ENCODE results near the gene WFIKKN1.

WFIKKN1 gene

DNA sequence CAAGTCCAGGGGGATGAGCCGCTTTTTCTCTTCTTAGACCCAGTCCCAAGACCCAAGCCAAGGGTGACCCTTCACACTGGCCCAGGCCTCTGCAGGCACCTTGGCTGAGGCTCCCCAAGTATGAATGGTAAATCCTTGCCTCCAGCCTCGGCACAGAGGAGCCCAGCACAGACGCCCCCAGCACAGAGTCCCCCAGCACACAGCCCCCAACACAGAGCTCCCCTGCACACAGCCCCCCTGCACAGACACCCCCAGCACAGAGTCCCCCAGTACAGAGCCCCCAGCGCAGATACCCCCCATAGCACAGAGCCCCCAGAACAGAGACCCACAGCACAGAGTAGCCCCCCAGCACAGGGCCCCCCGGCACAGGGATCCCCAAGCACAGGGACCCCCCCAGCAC is 9.8 kb downstream of the WFIKKN1 start:
- no peak overlapping the region for H2AK5ac ChIP-seq (ENCODE audit: low read length)
- H4K91ac ChIP-seq (ENCODE audit: low read depth, low read length), result peak overlapping the region; percentile 7
- no peak overlapping the region for H3K9ac ChIP-seq (ENCODE audit: low read length)
- no peak overlapping the region for H3K27ac ChIP-seq (ENCODE audit: low read depth, low read length)
- no peak overlapping the region for H2BK5ac ChIP-seq (ENCODE audit: low read depth, low read length, poor library complexity)
- no peak overlapping the region for H3K23ac ChIP-seq (ENCODE audit: low read length)
- no peaks in the 10 kb centered on the region for H3K36me3 ChIP-seq (ENCODE audit: control insufficient read depth in 1 of 2, insufficient read depth in 2 of 2, low read length in 2 of 2)
- WGBS (ENCODE audit: extremely low coverage, insufficient coverage, insufficient read length), result no CpG with 5 or more reads among the region's 5 CpGs
- H3K4ac ChIP-seq (ENCODE audit: low read depth, low read length), result no peak overlapping the region
- H3K79me2 ChIP-seq (ENCODE audit: control insufficient read depth, insufficient read depth, low read length, poor library complexity), result peaks cover 12% of the 10 kb centered on the region
- no peak overlapping the region for H3K18ac ChIP-seq (ENCODE audit: low read length)
- peaks cover 23% of the 10 kb centered on the region for H3K79me1 ChIP-seq (ENCODE audit: low read length)
- H2AFZ ChIP-seq (ENCODE audit: insufficient read depth, low read length, poor library complexity), result no peak overlapping the region
- no peak overlapping the region for H3K14ac ChIP-seq (ENCODE audit: low read length)
- no peak overlapping the region for H2BK120ac ChIP-seq (ENCODE audit: insufficient read depth, low read length, poor library complexity)
- H3K4me1 ChIP-seq (ENCODE audit: control insufficient read depth in 1 of 2, insufficient read depth in 2 of 2, low read length in 2 of 2), result peaks cover 16 to 25% of the 10 kb centered on the region in 2 experiments
- H3K4me2 ChIP-seq (ENCODE audit: low read length), result no peak overlapping the region
- no peak overlapping the region for H2BK12ac ChIP-seq (ENCODE audit: low read length)
- no peaks in the 10 kb centered on the region for H3K27me3 ChIP-seq (ENCODE audit: insufficient read depth, low read length)
- no peak overlapping the region for H3K4me3 ChIP-seq (ENCODE audit: low read depth, low read length)
- no peak for DNase-seq
- no peak overlapping the region for H4K12ac ChIP-seq (ENCODE audit: low read depth, low read length)
- H4K8ac ChIP-seq (ENCODE audit: low read depth, low read length), result no peak overlapping the region
- H3K9me3 ChIP-seq (ENCODE audit: insufficient read depth, low read depth, low read length), result peaks cover 1% of the 10 kb centered on the region

DNA sequence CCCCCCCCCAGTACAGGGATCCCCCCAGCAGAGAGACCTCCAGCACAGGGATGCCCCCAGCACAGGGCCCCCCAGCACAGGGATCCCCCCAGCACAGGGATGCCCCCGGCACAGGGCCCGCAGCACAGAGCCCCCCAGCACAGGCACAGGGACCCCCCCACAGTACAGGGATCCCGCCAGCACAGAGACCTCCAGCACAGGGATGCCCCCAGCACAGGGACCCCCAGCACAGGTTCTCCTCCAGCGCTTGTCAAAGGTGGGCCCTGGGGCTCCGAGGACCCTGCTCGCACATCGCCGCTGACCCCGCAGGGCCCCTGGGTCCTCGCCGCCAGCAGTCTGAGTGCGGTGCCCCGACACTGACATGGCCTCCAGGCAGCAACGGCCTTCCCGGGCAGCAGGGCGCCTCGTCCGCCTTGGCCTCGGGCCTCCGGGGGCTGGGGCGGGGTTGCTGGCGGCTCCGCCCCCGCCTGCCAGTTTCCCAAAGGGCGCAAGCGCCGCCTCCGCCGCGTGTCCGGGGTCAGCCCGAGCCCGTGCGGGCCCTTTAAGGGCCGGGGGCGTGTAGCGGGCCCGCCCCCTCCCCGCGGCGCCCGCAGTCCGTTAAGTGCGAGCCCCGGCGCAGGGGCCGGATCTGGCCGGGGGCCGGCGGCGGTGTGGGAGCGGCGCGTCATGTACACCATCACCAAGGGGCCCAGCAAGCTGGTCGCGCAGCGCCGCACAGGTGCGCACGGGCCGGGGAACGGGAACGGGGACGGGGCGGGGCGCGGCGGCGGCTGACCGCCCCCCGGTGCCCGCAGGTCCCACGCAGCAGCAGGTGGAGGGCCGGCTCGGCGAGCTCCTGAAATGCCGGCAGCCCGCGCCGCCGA is 10.8 kb downstream of the WFIKKN1 start, which contains the start of gene MCRIP2:
Gene MCRIP2 (plus strand): TSS at position 503 of the 863 bp plus-strand sequence. CDS start 164 bp downstream, at position 667.
- no peaks in the 10 kb centered on the region for H3K27me3 ChIP-seq (ENCODE audit: insufficient read depth, low read length)
- peak within 1 kb of the TSS; percentile 47 for H3K9ac ChIP-seq (ENCODE audit: low read length)
- peaks cover 17% of the 10 kb centered on the region for H3K79me1 ChIP-seq (ENCODE audit: low read length)

DNA sequence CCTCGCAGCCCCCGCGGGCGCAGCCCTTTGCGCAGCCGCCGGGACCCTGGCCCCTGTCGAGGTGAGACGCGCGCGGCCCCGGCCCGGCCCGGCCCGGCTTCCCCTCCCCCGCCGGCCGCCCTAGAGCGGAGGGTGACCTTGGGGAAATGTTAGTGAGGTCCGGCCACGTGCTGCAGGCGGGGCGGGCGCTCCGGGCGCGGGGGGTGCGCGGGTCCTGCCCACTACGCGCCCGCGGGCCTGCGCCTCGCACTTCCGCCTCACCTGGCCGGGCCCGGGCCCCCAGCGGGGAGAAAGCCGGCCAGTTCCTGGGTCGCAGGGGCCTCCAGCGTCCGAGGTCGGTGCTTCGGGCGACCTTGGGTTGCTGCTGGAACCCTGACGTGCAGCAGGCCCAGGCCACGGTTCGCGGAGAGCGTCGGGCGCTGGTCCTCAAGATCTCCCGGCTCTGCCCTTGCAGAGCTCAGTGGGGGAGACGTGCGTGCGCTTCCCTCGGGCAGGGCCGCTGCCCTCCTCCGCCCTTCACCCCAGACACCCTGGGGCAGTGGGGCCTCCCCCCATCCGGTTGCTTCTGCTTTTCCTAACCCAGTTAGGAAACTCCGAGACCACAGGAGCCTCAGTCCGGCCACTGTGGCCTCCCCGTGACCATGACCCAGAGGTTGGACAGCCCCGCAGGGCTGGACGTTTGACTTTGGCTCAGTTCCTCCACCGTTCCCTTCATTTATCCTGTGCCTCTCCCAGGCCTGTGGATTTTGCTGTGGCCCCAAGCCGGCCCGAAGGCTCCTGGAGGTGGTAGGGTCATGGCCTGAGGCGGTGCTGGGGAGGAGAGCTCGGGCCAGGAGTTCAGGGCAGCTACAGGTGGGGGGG is 11.6 kb downstream of the WFIKKN1 start:
- H4K91ac ChIP-seq (ENCODE audit: low read depth, low read length), result peak overlapping the region; percentile 65
- H3K9ac ChIP-seq (ENCODE audit: low read length), result no peak overlapping the region
- DNase-seq, result peak; percentile 50 to 57
- H3K4me1 ChIP-seq (ENCODE audit: control insufficient read depth in 1 of 2, insufficient read depth in 2 of 2, low read length in 2 of 2), result peaks cover 16 to 31% of the 10 kb centered on the region in 2 experiments
- peak overlapping the region; percentile 10 for H2AK5ac ChIP-seq (ENCODE audit: low read length)
- H2AFZ ChIP-seq (ENCODE audit: insufficient read depth, low read length, poor library complexity), result peak overlapping the region; percentile 78
- peak overlapping the region; percentile 76 for H3K4me3 ChIP-seq (ENCODE audit: low read depth, low read length)
- peak overlapping the region; percentile 39 for H4K12ac ChIP-seq (ENCODE audit: low read depth, low read length)
- H2BK120ac ChIP-seq (ENCODE audit: insufficient read depth, low read length, poor library complexity), result peak overlapping the region; percentile 16
- H3K36me3 ChIP-seq (ENCODE audit: control insufficient read depth in 1 of 2, insufficient read depth in 2 of 2, low read length in 2 of 2), result peaks cover 0 to 4% of the 10 kb centered on the region in 2 experiments
- peaks cover 1% of the 10 kb centered on the region for H3K9me3 ChIP-seq (ENCODE audit: insufficient read depth, low read depth, low read length)
- H3K23ac ChIP-seq (ENCODE audit: low read length), result no peak overlapping the region
- peak overlapping the region; percentile 57 for H4K8ac ChIP-seq (ENCODE audit: low read depth, low read length)
- no CpG with 5 or more reads among the region's 72 CpGs for WGBS (ENCODE audit: extremely low coverage, insufficient coverage, insufficient read length)
- peaks cover 12% of the 10 kb centered on the region for H3K79me1 ChIP-seq (ENCODE audit: low read length)
- peak overlapping the region; percentile 9 for H2BK12ac ChIP-seq (ENCODE audit: low read length)
- no peak overlapping the region for H2BK5ac ChIP-seq (ENCODE audit: low read depth, low read length, poor library complexity)
- H3K27me3 ChIP-seq (ENCODE audit: insufficient read depth, low read length), result no peaks in the 10 kb centered on the region
- H3K4me2 ChIP-seq (ENCODE audit: low read length), result peak overlapping the region; percentile 72
- H3K79me2 ChIP-seq (ENCODE audit: control insufficient read depth, insufficient read depth, low read length, poor library complexity), result peaks cover 5% of the 10 kb centered on the region
- H3K18ac ChIP-seq (ENCODE audit: low read length), result peak overlapping the region; percentile 23
- H3K14ac ChIP-seq (ENCODE audit: low read length), result peak overlapping the region; percentile 51
- no peak overlapping the region for H3K27ac ChIP-seq (ENCODE audit: low read depth, low read length)
- H3K4ac ChIP-seq (ENCODE audit: low read depth, low read length), result peak overlapping the region; percentile 3

More for the DNA sequence above, 10.8 kb downstream of the WFIKKN1 start, which contains the start of gene MCRIP2:
- Histone ChIP-seq H2BK12ac (ENCODE audit: low read length) (peak within 1 kb of the TSS; percentile 42), H3K4me2 (ENCODE audit: low read length) (peak within 1 kb of the TSS; percentile 72), H2BK120ac (ENCODE audit: insufficient read depth, low read length, poor library complexity) (peak within 1 kb of the TSS; percentile 18), H3K4ac (ENCODE audit: low read depth, low read length) (peak within 1 kb of the TSS; percentile 80), H3K4me1 (ENCODE audit: control insufficient read depth in 1 of 2, insufficient read depth in 2 of 2, low read length in 2 of 2) (peaks cover 16 to 33% of the 10 kb centered on the region in 2 experiments), H2AK5ac (ENCODE audit: low read length) (peak within 1 kb of the TSS; percentile 7), H3K27ac (ENCODE audit: low read depth, low read length) (no peak within 1 kb of the TSS), H3K9me3 (ENCODE audit: insufficient read depth, low read depth, low read length) (peaks cover 1% of the 10 kb centered on the region), H3K79me2 (ENCODE audit: control insufficient read depth, insufficient read depth, low read length, poor library complexity) (peaks cover 7% of the 10 kb centered on the region), H4K12ac (ENCODE audit: low read depth, low read length) (peak within 1 kb of the TSS; percentile 46), H2AFZ (ENCODE audit: insufficient read depth, low read length, poor library complexity) (peak within 1 kb of the TSS; percentile 78), H3K14ac (ENCODE audit: low read length) (peak within 1 kb of the TSS; percentile 54), H3K4me3 (ENCODE audit: low read depth, low read length) (peak within 1 kb of the TSS; percentile 76), H3K23ac (ENCODE audit: low read length) (no peak within 1 kb of the TSS), H4K8ac (ENCODE audit: low read depth, low read length) (peak within 1 kb of the TSS; percentile 80), H2BK5ac (ENCODE audit: low read depth, low read length, poor library complexity) (peak within 1 kb of the TSS; percentile 64), H3K36me3 (ENCODE audit: control insufficient read depth in 1 of 2, insufficient read depth in 2 of 2, low read length in 2 of 2) (no peaks in the 10 kb centered on the region), H3K18ac (ENCODE audit: low read length) (peak within 1 kb of the TSS; percentile 40), H4K91ac (ENCODE audit: low read depth, low read length) (peak within 1 kb of the TSS; percentile 65)
- WGBS (ENCODE audit: extremely low coverage, insufficient coverage, insufficient read length), result no CpG with 5 or more reads among the region's 81 CpGs
- peak; percentile 79 to 80 for DNase-seq

DNA sequence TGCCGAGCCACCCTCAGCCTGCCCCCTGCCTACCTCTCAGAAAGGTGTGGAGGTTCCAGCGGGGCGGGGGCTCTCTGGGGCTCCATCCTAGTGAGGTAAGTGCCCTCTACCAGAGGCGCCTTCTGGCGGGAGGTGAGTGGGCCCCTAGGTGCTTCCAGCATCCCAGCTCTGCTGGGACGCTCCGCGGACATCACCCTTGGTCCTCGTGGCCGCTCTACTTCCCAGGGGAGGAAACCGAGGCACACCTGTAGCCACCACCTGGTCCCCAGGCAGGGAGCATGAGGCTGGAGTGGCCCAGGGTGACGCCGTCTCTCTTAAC is 12.2 kb downstream of the WFIKKN1 start:
- Histone ChIP-seq H2BK120ac (ENCODE audit: insufficient read depth, low read length, poor library complexity) (no peak overlapping the region), H3K14ac (ENCODE audit: low read length) (no peak overlapping the region), H3K4me1 (ENCODE audit: control insufficient read depth in 1 of 2, insufficient read depth in 2 of 2, low read length in 2 of 2) (peaks cover 14 to 29% of the 10 kb centered on the region in 2 experiments), H2BK12ac (ENCODE audit: low read length) (peak overlapping the region; percentile 9), H4K12ac (ENCODE audit: low read depth, low read length) (no peak overlapping the region), H3K9ac (ENCODE audit: low read length) (no peak overlapping the region), H3K9me3 (ENCODE audit: insufficient read depth, low read depth, low read length) (peaks cover 1% of the 10 kb centered on the region), H4K91ac (ENCODE audit: low read depth, low read length) (peak overlapping the region; percentile 2), H3K4ac (ENCODE audit: low read depth, low read length) (no peak overlapping the region), H3K79me1 (ENCODE audit: low read length) (peaks cover 10% of the 10 kb centered on the region), H3K4me2 (ENCODE audit: low read length) (peak overlapping the region; percentile 72), H3K36me3 (ENCODE audit: control insufficient read depth in 1 of 2, insufficient read depth in 2 of 2, low read length in 2 of 2) (peaks cover 0 to 4% of the 10 kb centered on the region in 2 experiments), H3K18ac (ENCODE audit: low read length) (no peak overlapping the region), H3K27ac (ENCODE audit: low read depth, low read length) (no peak overlapping the region), H3K27me3 (ENCODE audit: insufficient read depth, low read length) (no peaks in the 10 kb centered on the region), H4K8ac (ENCODE audit: low read depth, low read length) (no peak overlapping the region), H3K23ac (ENCODE audit: low read length) (no peak overlapping the region), H2BK5ac (ENCODE audit: low read depth, low read length, poor library complexity) (no peak overlapping the region), H2AK5ac (ENCODE audit: low read length) (peak overlapping the region; percentile 10), H3K4me3 (ENCODE audit: low read depth, low read length) (no peak overlapping the region), H3K79me2 (ENCODE audit: control insufficient read depth, insufficient read depth, low read length, poor library complexity) (peaks cover 5% of the 10 kb centered on the region), H2AFZ (ENCODE audit: insufficient read depth, low read length, poor library complexity) (no peak overlapping the region)
- DNase-seq, result no peak
- WGBS (ENCODE audit: extremely low coverage, insufficient coverage, insufficient read length), result no CpG with 5 or more reads among the region's 13 CpGs
